CD4-positive, alpha-beta T cell (primary cell): Measurements from ENCODE around the gene PSME3IP1. TPM values are rescaled to one million over a fixed set of nuclear protein-coding genes. Genes with fewer than 3 reads are reported as not detected.
A peak's percentile ranks its signal among the peaks of the same experiment; 100 is the strongest.

ENCODE experiments used
- ATAC-seq: fragments of 200-7000 bp; cut with Tn5 transposase; one replicate; pipeline ENCODE4 v1.10.0; 2022; ENCODE audit warnings: mild to moderate bottlenecking; ENCODE audit not compliant: poor library complexity
- CTCF ChIA-PET: fragments of 350-600 bp; sonication (Branson Sonifier 250); formaldehyde crosslinking; loops from one replicate; lab custom pipeline; 2021; ENCODE audit warnings: antibody characterized with exemption, inconsistent platforms; lab: Charles Lee
- POLR2A ChIA-PET: fragments of 350-600 bp; sonication (Branson Sonifier 250); formaldehyde crosslinking; loops from one replicate; lab custom pipeline; 2021; ENCODE audit warnings: antibody characterized with exemption, inconsistent platforms; lab: Charles Lee
- DNase-seq, 14 experiments: peaks; one replicate each; pipeline ENCODE4 v3.0.0-alpha.2; 2013 to 2020; ENCODE audit warnings: mixed read lengths in 2 of 14
- H3K27ac ChIP-seq, 2 donors: one replicate each; pipeline versions ENCODE4 v1.5.1 to v1.7.0; 2013; ENCODE audit warnings: low read length in 2 of 2, low read depth in 1 of 2, mild to moderate bottlenecking in 1 of 2
- H3K27me3 ChIP-seq, 2 experiments: 1 replicate in 1 of 2; 2 replicates in 1 of 2; pipeline versions ENCODE4 v1.6.1 to v1.7.0; 2013; ENCODE audit warnings: low read length in 2 of 2, control low read depth in 1 of 2, mild to moderate bottlenecking in 1 of 2, moderate library complexity in 1 of 2; ENCODE audit not compliant: insufficient read depth in 2 of 2, control insufficient read depth in 1 of 2
- H3K36me3 ChIP-seq: one replicate; pipeline ENCODE4 v1.6.1; 2013; ENCODE audit warnings: low read length, control low read depth; ENCODE audit not compliant: insufficient read depth
- H3K4me1 ChIP-seq: one replicate; pipeline ENCODE4 v1.6.1; 2013; ENCODE audit warnings: low read length, control low read depth; ENCODE audit not compliant: insufficient read depth
- H3K4me3 ChIP-seq: one replicate; pipeline ENCODE4 v1.5.1; 2013; ENCODE audit warnings: mild to moderate bottlenecking, low read length, moderate library complexity
- H3K9me3 ChIP-seq, 2 experiments: 1 replicate in 1 of 2; 2 replicates in 1 of 2; pipeline versions ENCODE4 v1.6.1 to v1.7.0; 2013; ENCODE audit warnings: low read length in 2 of 2, mild to moderate bottlenecking in 2 of 2, control low read depth in 1 of 2, moderate library complexity in 1 of 2; ENCODE audit not compliant: control insufficient read depth in 1 of 2, insufficient read depth in 1 of 2
- H3K27ac Mint-ChIP-seq: one replicate; pipeline ENCODE4 v1.8.0; 2020; ENCODE audit warnings: mixed read lengths
- H3K27me3 Mint-ChIP-seq: one replicate; pipeline ENCODE4 v1.8.0; 2021; ENCODE audit warnings: mixed read lengths
- H3K36me3 Mint-ChIP-seq: one replicate; pipeline ENCODE4 v1.8.0; 2021; ENCODE audit warnings: low read depth, mixed read lengths
- H3K4me1 Mint-ChIP-seq: one replicate; pipeline ENCODE4 v1.8.0; 2021; ENCODE audit warnings: low read depth, mixed read lengths
- H3K4me3 Mint-ChIP-seq: one replicate; pipeline ENCODE4 v1.8.0; 2020; ENCODE audit warnings: mild to moderate bottlenecking, mixed read lengths
- H3K9me3 Mint-ChIP-seq: one replicate; pipeline ENCODE4 v1.8.0; 2020; ENCODE audit warnings: mixed read lengths
- CTCF ChIP-seq: fragments of 200-600 bp; IDR thresholded peaks from one replicate; pipeline ENCODE4 v1.8.0; 2022; ENCODE audit warnings: antibody characterized with exemption, mild to moderate bottlenecking
- intact Hi-C, 2 experiments: fragments of 100-400 bp; cut with DNase I in 1 of 2; cut with micrococcal nuclease in 1 of 2; formaldehyde crosslinking; loops; one replicate each; pipeline versions ENCODE4 v1.15.1 to v1.9.0; 2023 to 2025; cut with DNase I, micrococcal nuclease
- total RNA-seq, 174 experiments: library from RNA in 2 of 174; stranded (reverse) in 2 of 174; gene quantifications; one replicate each; pipeline ENCODE4 v1.2.3 and lab custom pipeline; 2021 to 2026

PSME3IP1 gene
- total RNA-seq, 2 experiments from 2014 or later = 77.1 to 77.9 TPM

GRCh38 chr16:57186872-57187854, 1.3 kb upstream of the PSME3IP1 start:
- ATAC-seq (no peak), DNase-seq (peak in 8 of 14 experiments; percentile 1 to 54 (median 23))
- H3K4me3 Mint-ChIP-seq = peak overlapping the region; percentile 94
- H3K27ac Mint-ChIP-seq = peak overlapping the region; percentile 90
- intact Hi-C loops = loop anchor here (1.0 to 10.0 kb wide), 11 partner anchors 55 to 940 kb away; partner anchors contain the start of genes CFAP20 (in 1 of the 2), CIAPIN1 (in 1 of the 2), COQ9 (in 1 of the 2) and HERPUD1 (in 1 of the 2)
- peaks cover 25% of the 10 kb centered on the region for H3K4me1 ChIP-seq
- H3K4me3 ChIP-seq = peak overlapping the region; percentile 96
- no peaks in the 10 kb centered on the region for H3K36me3 ChIP-seq
- H3K27ac ChIP-seq = peak overlapping the region; percentile 84 to 92
- H3K4me1 Mint-ChIP-seq = peaks cover 54% of the 10 kb centered on the region
- no peaks in the 10 kb centered on the region for H3K27me3 ChIP-seq
- no peaks in the 10 kb centered on the region for H3K9me3 Mint-ChIP-seq
- ChIA-PET CTCF (interaction anchor here (0.8 kb wide), 1 partner anchor 94 kb away, joined by 3 read pairs; the partner anchor contains the start of gene CPNE2), POLR2A (interaction anchor here (0.6 to 3.5 kb wide), 8 partner anchors 42 to 260 kb away, joined by 3 to 19 read pairs (median 8); partner anchors contain the start of genes ARL2BP, CIAPIN1, COQ9 and CPNE2)
- H3K27me3 Mint-ChIP-seq = no peaks in the 10 kb centered on the region
- TF ChIP-seq CTCF = no peak
- H3K9me3 ChIP-seq = no peaks in the 10 kb centered on the region
- H3K36me3 Mint-ChIP-seq = peaks cover 19% of the 10 kb centered on the region

GRCh38 chr16:57185446-57185944, 344 bp downstream of the PSME3IP1 start:
- DNase-seq (peak in 7 of 14 experiments; percentile 6 to 72 (median 26)), ATAC-seq (peak; percentile 9)
- H3K4me3 ChIP-seq = peak overlapping the region; percentile 96
- H3K27me3 ChIP-seq = no peaks in the 10 kb centered on the region
- H3K27ac ChIP-seq = peak overlapping the region; percentile 86 to 92
- Mint-ChIP-seq H3K4me1 (peaks cover 48% of the 10 kb centered on the region), H3K4me3 (peak overlapping the region; percentile 94), H3K27me3 (no peaks in the 10 kb centered on the region), H3K9me3 (no peaks in the 10 kb centered on the region), H3K36me3 (peaks cover 23% of the 10 kb centered on the region), H3K27ac (peak overlapping the region; percentile 90)
- TF ChIP-seq CTCF = no peak
- ChIA-PET POLR2A (interaction anchor here (0.6 to 3.5 kb wide), 33 partner anchors 9 to 1443 kb away, joined by 3 to 19 read pairs (median 4); partner anchors contain the start of genes ARL2BP, CCDC102A, CIAPIN1 and COQ9), CTCF (interaction anchor here (1.0 kb wide), 1 partner anchor 101 kb away, joined by 7 read pairs; no protein-coding TSS in a partner anchor)
- no peaks in the 10 kb centered on the region for H3K9me3 ChIP-seq
- H3K4me1 ChIP-seq = peaks cover 25% of the 10 kb centered on the region
- intact Hi-C loops = loop anchor here (5.0 to 10.0 kb wide), 8 partner anchors 57 to 942 kb away; partner anchors contain the start of genes CFAP20 (in 1 of the 2), CIAPIN1 (in 1 of the 2), COQ9 (in 1 of the 2) and HERPUD1 (in 1 of the 2)
- H3K36me3 ChIP-seq = no peaks in the 10 kb centered on the region

DNA sequence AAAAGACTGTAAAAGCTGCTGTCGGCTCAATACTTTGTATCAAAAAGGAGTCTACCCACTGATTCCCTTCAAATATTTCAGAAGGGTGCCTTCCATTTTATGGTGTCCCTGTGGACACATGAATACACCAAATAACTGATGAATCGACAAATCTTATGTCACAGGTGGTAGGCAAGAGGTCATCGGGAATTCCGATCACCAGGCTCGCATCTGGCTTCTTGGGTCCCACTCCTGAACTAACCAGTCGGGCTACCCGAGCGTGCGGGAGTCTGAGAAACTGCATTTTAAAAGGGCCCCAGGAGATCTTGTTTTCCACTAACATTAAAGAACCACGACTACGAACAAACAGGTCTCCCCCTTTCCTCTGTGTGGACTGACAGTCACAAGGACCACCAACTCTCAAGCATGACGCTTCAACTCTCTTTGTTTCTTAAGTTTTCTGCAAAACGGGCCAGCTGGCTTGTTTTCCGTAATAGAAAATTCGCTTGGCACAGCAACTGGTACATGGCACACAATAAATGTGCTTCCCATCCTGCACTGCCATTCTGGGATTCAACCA, 873 bp downstream of the PSME3IP1 start:
- Mint-ChIP-seq H3K36me3 (peaks cover 23% of the 10 kb centered on the region), H3K27me3 (no peaks in the 10 kb centered on the region), H3K4me1 (peaks cover 46% of the 10 kb centered on the region), H3K27ac (peak overlapping the region; percentile 90), H3K4me3 (peak overlapping the region; percentile 94), H3K9me3 (no peaks in the 10 kb centered on the region)
- ChIA-PET POLR2A (interaction anchor here (0.9 to 3.5 kb wide), 11 partner anchors 10 to 352 kb away, joined by 4 to 19 read pairs (median 6); partner anchors contain the start of genes ARL2BP, CCDC102A, CPNE2 and HERPUD1), CTCF (no interaction called here)
- H3K9me3 ChIP-seq = no peaks in the 10 kb centered on the region
- no peaks in the 10 kb centered on the region for H3K36me3 ChIP-seq
- H3K27me3 ChIP-seq = no peaks in the 10 kb centered on the region
- peak overlapping the region; percentile 86 to 92 for H3K27ac ChIP-seq
- DNase-seq = no peak
- TF ChIP-seq CTCF = no peak
- intact Hi-C loops = loop anchor here (5.0 to 10.0 kb wide), 8 partner anchors 57 to 942 kb away; partner anchors contain the start of genes CFAP20 (in 1 of the 2), CIAPIN1 (in 1 of the 2), COQ9 (in 1 of the 2) and HERPUD1 (in 1 of the 2)
- ATAC-seq = no peak
- H3K4me3 ChIP-seq = peak overlapping the region; percentile 96
- peaks cover 25% of the 10 kb centered on the region for H3K4me1 ChIP-seq
